GM19238 (cell line): ENCODE data around the gene PGM5.
A peak's percentile ranks its signal among the peaks of the same experiment; 100 is the strongest.

Experiments used
- DNase-seq: peaks from one replicate; pipeline ENCODE4 v3.0.0; 2011; ENCODE audit warnings: low spot score; ENCODE audit not compliant: insufficient read length

PGM5 gene

GRCh38 chr9:68533678-68534077, 177.3 kb downstream of the PGM5 start:
- no peak for DNase-seq

- DNase-seq: no peak
These were observed 180.6 kb downstream of the PGM5 start for GRCh38 chr9:68536876-68537615.

GRCh38 chr9:68537616-68537880, 181.1 kb downstream of the PGM5 start:
- no peak for DNase-seq

GRCh38 chr9:68538200-68538599, 181.8 kb downstream of the PGM5 start:
- DNase-seq: no peak

- DNase-seq: no peak
These were observed 184.5 kb downstream of the PGM5 start, which contains the start of gene TMEM252 for GRCh38 chr9:68540712-68541535. Gene TMEM252 (minus strand): TSS chr9:68540883. CDS start chr9:68540814, 69 bp downstream.

- no peak for DNase-seq
These were observed 185.2 kb downstream of the PGM5 start for GRCh38 chr9:68541568-68541967.

- no peak for DNase-seq
These were observed 188.8 kb downstream of the PGM5 start for GRCh38 chr9:68545033-68545705.

- DNase-seq: peak; percentile 15
These were observed 190.4 kb downstream of the PGM5 start for GRCh38 chr9:68546596-68547390.

GRCh38 chr9:68547417-68547816, 191.0 kb downstream of the PGM5 start:
- no peak for DNase-seq

- no peak for DNase-seq
These were observed 191.8 kb downstream of the PGM5 start for GRCh38 chr9:68548241-68548640.

GRCh38 chr9:68551191-68551590, 194.8 kb downstream of the PGM5 start:
- no peak for DNase-seq

- DNase-seq: no peak
These were observed 196.5 kb downstream of the PGM5 start for GRCh38 chr9:68552700-68553476.

- no peak for DNase-seq
These were observed 199.2 kb downstream of the PGM5 start for GRCh38 chr9:68555437-68556150.

GRCh38 chr9:68558545-68558944, 202.1 kb downstream of the PGM5 start:
- DNase-seq: no peak

GRCh38 chr9:68560071-68560844, 203.8 kb downstream of the PGM5 start:
- peak; percentile 25 for DNase-seq

GRCh38 chr9:68562461-68562860, 206.1 kb downstream of the PGM5 start:
- no peak for DNase-seq

GRCh38 chr9:68567565-68567964, 211.2 kb downstream of the PGM5 start:
- DNase-seq: no peak

- DNase-seq: no peak
These were observed 217.7 kb downstream of the PGM5 start for GRCh38 chr9:68574150-68574549.

GRCh38 chr9:68575817-68576216, 219.4 kb downstream of the PGM5 start:
- no peak for DNase-seq
